HTR-8/SVneo (cell line): ENCODE data around the gene HSPA5.
"Not testable (repeated sequence)": the region's sequence is repeated elsewhere in the genome, so short reads cannot be mapped to it uniquely, and the experiment has no call there.

ENCODE experiments used
- DNase-seq: peaks from one replicate; pipeline ENCODE4 v3.0.0; 2011; ENCODE audit warnings: low spot score, mixed read lengths; ENCODE audit not compliant: insufficient read length
- FAIRE-seq: peaks from 2 replicates; lab custom pipeline; 2011; peaks lifted over from hg19 to GRCh38; lab: Jason Lieb, UNC

Gene HSPA5

DNA sequence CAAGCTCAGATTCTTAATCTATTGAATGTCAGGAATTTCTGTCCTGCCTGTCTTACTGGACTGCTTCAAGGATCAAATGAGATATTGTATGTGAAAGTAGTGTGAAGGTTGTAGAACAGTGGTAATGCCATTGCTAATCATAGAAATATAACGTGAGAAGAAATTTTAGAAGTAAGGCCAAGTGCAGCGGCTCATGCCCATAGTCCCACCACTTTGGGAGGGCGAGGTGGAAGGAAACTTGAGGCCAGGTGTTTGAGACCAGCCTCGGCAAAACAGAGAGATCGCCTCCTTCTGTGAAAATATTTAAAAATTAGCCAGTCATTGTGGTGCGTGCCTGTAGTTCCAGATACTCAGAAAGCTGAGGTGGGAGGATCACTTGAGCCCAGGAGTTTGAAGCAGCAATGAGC lies 5.1 kb upstream of the HSPA5 start:
- FAIRE-seq: no peak

DNA sequence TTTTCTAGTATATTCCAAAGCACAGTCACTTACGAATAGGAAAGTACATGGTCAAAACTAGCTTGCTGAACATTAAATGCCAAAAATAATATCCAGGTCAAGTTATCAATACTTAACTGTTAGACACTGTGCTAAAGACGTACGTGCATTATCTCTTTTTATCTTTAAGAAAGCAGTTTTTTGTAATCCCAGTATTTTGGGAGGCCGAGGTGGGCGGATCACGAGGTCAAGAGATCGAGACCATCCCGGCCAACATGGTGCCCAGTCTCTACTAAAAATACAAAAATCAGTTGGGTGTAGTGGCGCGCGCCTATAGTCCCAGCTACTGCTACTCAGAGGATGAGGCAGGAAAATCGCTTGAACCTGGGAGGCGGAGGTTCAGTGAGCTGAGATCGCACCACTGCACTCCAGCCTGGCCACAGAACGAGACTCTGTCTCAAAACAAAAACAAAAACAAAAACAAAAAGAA lies 2.7 kb upstream of the HSPA5 start:
- DNase-seq (no peak), FAIRE-seq (no peak)

More for the DNA sequence above, 5.1 kb upstream of the HSPA5 start:
- no peak for DNase-seq

DNA sequence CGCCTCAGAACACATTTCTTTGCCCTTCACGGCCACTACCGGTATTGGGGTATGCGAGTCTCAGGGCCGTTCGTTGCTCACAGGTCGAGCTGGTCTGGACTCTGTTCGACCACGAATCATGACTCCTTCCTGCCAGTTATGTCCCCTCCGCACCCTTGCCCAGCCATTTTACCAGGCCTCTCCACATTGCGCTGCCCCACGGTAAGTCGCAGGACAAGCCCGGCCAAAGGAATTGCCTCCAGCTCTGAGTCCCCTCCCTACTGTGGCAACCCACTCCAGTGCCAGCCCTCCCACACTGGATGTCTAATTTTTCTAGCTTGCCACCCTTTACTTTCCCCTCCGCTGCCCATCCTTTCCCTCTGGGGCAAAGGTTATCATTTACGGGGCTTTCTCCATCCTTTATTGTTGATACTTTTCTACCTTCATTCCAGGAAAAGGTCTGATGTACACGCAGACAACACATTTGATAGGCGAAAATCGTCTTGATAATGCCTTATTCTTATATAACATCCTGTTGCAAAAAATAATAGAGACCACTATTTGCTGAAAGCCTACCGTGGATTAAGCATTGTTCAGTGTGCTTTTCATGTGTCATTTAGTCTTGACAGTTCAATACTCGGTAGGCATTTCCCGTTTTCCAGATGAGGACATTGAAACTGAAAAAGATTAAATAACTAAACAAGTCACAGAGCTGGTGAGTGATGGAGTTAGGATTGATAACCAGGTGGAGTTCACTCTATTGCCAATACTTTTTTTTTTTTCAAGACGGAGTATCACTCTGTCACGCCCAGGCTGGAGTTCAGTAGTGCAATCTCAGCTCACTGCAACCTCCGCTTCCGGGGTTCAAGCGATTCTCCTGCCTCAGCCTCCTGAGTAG lies 958 bp upstream of the HSPA5 start:
- DNase-seq (no peak), FAIRE-seq (no peak)

DNA sequence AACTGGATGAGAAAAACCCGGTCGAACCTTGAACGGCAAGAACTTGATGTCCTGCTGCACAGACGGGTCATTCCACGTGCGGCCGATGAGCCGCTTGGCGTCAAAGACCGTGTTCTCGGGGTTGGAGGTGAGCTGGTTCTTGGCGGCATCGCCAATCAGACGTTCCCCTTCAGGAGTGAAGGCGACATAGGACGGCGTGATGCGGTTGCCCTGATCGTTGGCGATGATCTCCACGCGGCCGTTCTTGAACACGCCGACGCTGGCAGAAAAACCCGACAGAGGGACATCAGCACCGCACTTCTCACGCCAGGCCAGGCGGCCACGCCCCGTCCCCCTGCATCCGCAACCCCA lies 519 bp downstream of the HSPA5 start:
- no peak for FAIRE-seq

DNA sequence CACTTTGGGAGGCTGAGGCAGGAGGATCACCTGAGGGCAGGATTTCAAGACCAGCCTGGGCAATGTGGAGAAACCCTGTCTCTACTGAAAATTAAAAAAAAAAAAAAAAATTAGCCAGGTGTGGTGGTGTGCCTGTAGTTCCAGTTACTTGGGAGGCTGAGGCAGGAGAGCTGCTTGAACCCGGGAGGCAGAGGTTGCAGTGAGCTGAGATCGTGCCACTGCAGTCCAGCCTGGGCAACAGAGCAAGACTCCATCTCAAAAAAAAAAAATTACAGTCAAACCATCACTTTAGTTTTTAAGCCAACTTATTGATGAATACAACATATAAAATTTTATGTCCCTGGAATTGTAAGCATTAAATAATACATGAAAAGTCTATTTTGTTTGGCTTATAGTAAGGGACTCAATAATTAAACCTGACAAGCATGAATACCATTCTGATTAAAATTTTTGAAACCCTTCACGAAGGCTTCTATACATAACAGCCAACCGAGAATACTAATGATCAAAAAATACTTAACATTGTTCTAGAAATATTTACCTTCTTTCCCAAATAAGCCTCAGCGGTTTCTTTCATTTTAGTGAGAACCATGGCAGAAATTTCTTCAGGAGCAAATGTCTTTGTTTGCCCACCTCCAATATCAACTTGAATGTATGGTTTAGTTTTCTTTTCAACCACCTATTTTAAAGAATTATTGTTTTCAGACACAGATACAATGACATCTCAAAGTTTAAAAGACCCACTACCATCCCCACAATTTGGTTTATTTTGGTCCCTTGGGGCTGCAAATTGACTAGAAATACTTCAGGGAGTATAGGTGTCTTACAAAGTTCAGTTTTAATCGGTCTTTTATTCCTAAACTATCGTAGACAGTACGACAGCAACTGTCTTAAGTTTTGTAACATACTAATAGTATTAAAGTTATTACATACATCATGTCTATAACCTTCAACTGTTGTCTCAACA lies 1.2 kb downstream of the HSPA5 start:
- DNase-seq (no peak), FAIRE-seq (no peak)

More for the DNA sequence above, 519 bp downstream of the HSPA5 start:
- DNase-seq: no peak

DNA sequence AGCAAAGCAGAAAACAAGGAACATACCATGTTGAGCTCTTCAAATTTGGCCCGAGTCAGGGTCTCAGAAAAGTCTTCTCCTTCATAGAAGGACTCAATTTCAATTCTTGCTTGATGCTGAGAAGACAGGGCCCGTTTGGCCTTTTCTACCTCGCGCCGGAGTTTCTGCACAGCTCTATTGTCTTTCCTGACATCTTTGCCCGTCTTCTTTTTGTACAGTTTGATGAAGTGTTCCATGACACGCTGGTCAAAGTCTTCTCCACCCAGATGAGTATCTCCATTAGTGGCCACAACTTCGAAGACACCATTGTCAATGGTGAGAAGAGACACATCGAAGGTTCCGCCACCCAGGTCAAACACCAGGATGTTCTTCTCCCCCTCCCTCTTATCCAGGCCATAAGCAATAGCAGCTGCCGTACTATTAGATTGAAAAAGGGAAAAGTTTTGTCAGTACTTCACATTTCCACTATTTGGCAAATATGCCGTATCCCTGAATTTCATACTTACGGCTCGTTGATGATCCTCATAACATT lies 2.2 kb downstream of the HSPA5 start:
- FAIRE-seq (no peak), DNase-seq (no peak)

DNA sequence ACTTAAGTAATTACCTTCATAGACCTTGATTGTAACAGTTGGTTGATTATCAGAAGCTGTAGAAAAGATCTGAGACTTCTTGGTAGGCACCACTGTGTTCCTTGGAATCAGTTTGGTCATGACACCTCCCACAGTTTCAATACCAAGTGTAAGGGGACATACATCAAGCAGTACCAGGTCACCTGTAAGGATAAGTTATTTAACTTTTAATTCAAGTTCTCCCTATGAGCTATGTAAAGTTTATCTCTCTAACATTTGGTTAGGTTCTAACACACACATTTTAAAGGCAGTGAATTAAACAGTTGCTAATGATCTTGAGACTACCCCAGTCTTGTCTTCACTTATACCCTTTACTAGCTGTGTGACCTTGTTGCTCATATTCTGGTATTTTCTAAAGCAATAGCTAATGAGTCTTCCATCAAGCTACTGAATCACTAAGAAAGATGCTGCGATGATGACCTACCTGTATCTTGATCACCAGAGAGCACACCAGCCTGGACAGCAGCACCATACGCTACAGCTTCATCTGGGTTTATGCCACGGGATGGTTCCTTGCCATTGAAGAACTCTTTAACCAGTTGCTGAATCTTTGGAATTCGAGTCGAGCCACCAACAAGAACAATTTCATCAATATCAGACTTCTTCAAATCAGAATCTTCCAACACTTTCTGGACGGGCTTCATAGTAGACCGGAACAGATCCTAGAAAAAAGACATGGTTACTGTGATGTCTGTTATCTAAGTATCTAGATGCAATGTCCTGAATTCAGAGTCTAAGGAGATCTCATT lies 2.8 kb downstream of the HSPA5 start:
- DNase-seq: no peak
- FAIRE-seq: no peak

DNA sequence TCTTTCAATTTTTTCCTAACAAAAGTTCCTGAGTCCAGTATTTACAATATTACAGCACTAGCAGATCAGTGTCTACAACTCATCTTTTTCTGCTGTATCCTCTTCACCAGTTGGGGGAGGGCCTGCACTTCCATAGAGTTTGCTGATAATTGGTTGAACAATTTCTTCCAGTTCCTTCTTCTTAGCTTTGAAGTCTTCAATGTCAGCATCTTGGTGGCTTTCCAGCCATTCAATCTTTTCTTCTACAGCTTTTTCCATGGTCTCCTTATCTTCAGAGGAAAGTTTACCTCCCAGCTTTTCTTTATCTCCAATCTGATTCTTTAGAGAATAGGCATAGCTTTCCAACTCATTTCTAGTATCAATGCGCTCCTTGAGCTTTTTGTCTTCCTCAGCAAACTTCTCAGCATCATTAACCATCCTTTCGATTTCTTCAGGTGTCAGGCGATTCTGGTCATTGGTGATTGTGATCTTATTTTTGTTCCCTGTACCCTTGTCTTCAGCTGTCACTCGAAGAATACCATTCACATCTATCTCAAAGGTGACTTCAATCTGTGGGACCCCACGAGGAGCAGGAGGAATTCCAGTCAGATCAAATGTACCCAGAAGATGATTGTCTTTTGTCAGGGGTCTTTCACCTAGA lies 4.5 kb downstream of the HSPA5 start:
- FAIRE-seq, DNase-seq: not testable (repeated sequence)

DNA sequence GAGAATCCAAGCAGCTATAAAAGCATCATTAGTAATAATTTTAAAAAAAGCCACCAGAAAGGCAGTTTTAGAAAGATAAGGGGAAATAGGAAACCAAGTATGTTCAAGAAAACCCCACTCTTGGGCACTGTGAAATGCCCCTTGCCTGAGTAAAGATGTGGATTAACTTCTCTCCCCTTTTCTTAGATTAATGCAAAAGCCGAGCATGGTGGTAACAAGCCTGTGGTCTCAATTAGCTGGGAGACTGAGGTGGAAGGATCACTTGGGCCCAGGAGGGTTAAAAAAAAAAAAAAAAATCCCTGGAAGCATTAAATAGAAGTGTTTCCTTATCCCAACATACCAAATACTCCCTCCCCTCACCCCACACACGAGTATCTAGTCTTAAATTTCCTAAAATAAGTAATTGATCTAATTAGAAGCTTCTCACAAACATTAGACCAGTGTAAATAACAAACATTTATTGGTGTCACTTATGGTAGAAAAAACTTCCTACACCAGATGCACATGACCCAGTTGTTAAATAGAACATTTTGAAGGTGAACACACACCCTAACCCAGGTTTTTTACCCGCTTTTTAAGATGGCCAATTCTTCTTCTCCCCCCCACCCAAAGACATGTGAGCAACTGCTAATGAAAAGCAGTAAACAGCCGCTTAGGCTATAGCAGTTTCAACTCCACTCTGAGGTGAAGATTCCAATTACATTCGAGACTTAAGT lies 5.2 kb downstream of the HSPA5 start:
- FAIRE-seq: no peak
- DNase-seq: no peak

DNA sequence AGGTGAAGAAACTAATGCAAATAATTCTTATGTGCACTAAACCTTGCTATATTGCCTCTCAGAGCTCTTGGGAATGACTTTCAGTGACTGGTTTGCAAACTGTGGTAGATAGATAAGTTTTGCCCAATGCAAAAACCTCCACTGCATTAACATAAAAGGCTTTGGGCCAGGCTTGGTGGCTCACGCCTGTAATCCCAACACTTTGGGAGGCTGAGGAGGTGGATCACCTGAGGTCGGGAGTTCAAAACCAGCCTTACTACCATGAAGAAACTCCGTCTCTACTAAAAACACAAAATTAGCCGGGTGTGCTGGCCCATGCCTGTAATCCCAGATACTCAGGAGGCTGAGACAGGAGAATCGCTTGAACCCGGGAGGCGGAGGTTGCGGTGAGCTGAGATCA lies 7.0 kb downstream of the HSPA5 start:
- DNase-seq, FAIRE-seq: not testable (repeated sequence)

DNA sequence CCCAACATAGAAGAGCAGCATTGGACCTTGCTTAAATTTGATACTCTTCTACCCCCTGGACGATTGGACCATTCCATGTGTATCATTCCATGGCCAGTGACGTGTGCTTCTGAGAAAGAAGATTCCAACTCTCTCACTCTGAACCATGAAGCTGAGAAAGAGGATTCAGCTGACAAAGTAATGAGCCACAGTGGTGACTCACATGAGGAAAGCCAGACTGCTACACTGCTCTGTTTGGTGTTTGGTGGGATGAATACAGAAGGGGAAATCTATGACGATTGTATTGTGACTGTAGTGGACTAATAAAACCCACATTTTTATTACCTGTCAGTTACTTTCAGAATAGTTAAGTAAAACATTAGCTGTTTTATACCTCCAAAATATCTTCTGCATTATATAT lies 7.5 kb downstream of the HSPA5 start:
- FAIRE-seq (peak; percentile 36), DNase-seq (peak; percentile 45)

DNA sequence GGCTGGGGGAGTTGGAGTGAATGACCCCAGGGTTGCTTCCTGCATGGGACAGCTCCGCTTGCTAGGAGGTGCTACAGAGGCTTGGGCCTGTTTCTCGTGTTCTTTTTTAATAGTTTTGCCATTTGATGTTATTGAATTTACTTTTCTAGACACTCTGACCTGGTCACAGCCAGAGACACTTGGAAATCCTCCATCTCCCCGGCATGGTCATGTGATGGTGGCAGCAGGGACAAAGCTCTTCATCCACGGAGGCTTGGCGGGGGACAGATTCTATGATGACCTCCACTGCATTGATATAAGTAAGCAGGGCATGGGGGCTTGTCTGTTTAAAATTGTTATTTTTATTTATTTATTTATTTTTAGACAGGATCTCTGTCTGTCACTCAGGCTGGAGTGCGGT lies 13.4 kb downstream of the HSPA5 start:
- FAIRE-seq (no peak), DNase-seq (no peak)

DNA sequence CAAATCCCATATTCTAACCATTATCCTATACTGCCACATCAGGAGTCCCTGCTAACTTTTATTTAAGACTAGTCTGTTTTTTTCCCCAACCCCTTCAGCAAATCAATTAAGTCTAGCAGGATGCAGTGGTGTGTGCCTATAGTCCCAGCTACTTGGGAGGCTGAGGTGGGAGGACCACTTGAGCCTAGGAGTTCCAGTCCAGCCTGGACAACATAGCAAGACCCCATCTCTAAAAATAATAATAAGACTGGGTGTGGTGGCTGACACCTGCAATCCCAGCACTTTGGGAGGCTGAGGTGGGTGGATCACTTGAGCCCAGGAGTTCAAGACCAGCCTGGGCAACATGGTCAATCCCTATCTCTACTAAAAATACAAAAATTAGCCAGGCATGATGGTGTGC lies 16.3 kb downstream of the HSPA5 start:
- not testable (repeated sequence) for FAIRE-seq, DNase-seq

DNA sequence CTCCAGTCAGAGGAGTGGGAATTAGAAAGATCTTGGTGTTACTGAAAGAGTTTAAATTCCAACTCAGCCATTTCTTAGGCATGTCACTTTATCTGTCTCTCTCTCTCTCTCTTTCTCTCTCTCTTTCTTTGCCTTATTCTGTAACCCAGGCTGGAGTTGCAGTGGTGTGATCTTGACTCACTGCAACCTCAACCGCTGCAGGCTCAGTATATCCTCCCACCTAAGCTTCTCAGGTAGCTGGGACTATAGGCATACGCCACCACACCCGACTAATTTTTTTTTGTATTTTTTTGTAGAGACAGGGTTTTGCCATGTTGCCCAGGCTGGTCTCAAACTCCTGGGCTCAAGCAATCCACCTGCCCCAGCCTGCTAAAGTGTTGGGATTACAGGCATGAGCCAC lies 22.5 kb downstream of the HSPA5 start:
- DNase-seq (no peak), FAIRE-seq (no peak)

DNA sequence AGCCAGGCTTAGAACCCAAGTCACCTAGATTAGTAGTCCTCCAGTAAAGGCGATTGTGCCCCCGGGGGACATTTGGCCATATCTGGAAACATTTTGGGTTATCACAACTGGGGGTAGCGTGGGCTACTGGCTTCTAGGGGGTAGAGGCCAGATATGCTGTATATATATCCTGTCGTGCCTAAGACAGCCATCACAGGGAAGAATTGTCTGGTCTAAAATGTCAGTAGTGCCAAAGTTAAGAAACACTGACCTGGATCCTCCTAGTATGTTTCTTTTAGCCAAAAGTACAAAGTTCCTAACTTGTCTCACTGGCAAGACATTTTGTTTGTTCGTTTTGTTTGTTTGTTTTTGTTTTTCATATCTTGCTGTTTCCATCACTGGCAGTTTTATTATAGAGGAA lies 27.0 kb downstream of the HSPA5 start:
- FAIRE-seq (no peak), DNase-seq (no peak)

DNA sequence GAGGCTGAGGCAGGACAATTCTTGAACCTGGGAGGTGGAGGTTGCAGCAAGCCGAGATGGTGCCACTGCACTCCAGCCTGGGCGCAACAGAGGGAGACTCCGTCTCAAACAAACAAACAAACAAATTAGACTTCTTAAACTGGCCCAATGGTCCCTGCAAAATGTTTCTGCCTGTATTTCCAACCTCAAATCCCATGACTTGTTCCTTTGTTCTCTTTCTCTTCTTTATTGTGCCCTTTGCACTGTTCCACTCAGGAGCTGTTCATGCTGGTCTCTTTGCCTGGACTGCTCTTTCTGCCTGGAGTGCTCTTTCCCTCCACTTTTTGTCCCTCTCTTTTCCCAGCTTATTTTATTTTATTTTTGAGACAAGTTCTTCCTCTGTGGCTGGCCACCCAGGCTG lies 36.7 kb downstream of the HSPA5 start:
- no peak for FAIRE-seq
- no peak for DNase-seq

DNA sequence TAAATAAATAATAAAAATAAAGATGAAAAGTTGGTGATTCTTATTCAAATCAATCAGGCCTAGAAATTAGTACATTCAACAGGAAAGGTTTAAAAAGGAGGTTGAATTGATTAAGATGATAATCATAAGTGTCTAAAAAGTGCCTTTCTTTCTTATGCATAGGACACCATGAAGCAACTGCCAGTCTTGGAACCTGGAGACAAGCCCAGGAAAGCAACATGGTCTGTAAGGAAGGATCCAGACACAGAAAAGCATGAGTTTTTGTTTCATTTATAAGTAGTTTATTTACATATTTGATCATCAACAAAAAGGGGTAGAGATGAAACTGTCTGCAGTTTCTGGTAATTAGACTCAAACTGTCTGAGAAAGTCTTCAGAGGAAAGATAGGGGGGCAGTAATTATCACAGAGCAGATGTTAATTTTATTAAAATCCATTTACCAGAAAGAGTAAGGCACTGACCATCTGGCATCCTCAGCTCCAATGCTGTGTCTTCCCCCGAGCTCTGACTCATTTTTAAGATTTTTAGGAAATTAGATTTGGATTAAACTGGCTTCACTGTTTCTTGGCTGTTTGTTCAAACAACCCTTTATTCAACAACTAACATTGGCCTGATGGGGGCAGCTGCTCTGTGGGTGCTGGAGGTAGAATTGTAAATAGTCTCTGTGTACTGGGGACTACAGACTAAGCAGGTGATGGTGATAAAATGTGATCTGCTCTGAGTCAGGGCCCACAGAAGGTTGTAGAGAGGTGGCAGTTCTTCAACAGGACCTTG lies 38.1 kb downstream of the HSPA5 start:
- FAIRE-seq (no peak), DNase-seq (no peak)
